ENCODE results near the gene CBR3. TPM values are rescaled to one million over a fixed set of nuclear protein-coding genes. Genes with fewer than 3 reads are reported as not detected.

CBR3 gene
- total RNA-seq, 1 experiment from 2014 or later = 1.7 TPM

Other genes starting within 250 kb of the CBR3 start
- gene SETD4, start 74.6 kb upstream of the CBR3 start, total RNA-seq (2021; ENCODE audit: unreplicated experiment) = 22.7 TPM
- gene CBR1, start 65.1 kb upstream of the CBR3 start, total RNA-seq (2021; ENCODE audit: unreplicated experiment) = 0.91 TPM
- gene DOP1B, start 21.7 kb downstream of the CBR3 start, total RNA-seq (2021; ENCODE audit: unreplicated experiment) = 15.4 TPM
- 19.8 TPM for gene MORC3, start 185.1 kb downstream of the CBR3 start, total RNA-seq (2021; ENCODE audit: unreplicated experiment)

Measured in HCT116 (cell line).